Measurements from ENCODE around the gene FLNB.

The FLNB gene

DNA sequence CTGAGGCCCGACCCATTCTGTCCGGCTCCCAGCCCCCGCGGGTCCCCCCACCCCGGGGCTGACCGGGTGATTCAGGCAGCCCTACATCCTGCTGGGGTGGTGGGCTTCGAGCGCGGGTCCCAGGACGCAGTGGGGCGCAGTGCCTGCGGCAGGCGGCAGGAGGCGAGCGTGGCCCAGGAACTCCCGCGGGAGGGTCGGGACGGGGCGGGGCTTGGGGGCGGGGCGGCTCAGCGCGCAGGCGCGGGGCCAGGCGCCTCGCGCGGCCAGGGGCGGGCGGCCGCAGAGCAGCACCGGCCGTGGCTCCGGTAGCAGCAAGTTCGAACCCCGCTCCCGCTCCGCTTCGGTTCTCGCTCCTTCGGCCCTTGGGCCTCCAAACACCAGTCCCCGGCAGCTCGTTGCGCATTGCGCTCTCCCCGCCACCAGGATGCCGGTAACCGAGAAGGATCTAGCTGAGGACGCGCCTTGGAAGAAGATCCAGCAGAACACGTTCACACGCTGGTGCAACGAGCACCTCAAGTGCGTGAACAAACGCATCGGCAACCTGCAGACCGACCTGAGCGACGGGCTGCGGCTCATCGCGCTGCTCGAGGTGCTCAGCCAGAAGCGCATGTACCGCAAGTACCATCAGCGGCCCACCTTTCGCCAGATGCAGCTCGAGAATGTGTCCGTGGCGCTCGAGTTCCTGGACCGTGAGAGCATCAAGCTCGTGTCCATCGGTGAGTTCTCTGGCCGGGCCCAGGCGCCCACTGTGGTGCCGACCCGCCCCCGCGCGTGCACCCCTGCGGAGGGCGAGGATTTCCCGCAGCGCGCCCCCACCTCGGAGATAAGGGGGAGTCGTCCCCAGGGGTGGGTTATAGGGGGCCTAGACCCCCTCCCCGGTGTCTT is at the start of gene FLNB:
TSS of gene FLNB (plus strand) at position 282 of the 885 bp plus-strand sequence. CDS start at position 425, 143 bp downstream.
- peak within 1 kb of the TSS; percentile 98 for H3K4me3 ChIP-seq (ENCODE audit: low read depth, low read length)

GRCh38 chr3:57958642-57959422 is 49.4 kb upstream of the FLNB start:
- H3K4me3 ChIP-seq (ENCODE audit: low read depth, low read length): no peak overlapping the region

- H3K4me3 ChIP-seq (ENCODE audit: low read depth, low read length): no peak overlapping the region
Measured at GRCh38 chr3:57959423-57960173, 48.6 kb upstream of the FLNB start.

GRCh38 chr3:57960174-57960505 is 48.1 kb upstream of the FLNB start:
- H3K4me3 ChIP-seq (ENCODE audit: low read depth, low read length): no peak overlapping the region

GRCh38 chr3:57961177-57961827 is 46.9 kb upstream of the FLNB start:
- H3K4me3 ChIP-seq (ENCODE audit: low read depth, low read length): no peak overlapping the region

DNA sequence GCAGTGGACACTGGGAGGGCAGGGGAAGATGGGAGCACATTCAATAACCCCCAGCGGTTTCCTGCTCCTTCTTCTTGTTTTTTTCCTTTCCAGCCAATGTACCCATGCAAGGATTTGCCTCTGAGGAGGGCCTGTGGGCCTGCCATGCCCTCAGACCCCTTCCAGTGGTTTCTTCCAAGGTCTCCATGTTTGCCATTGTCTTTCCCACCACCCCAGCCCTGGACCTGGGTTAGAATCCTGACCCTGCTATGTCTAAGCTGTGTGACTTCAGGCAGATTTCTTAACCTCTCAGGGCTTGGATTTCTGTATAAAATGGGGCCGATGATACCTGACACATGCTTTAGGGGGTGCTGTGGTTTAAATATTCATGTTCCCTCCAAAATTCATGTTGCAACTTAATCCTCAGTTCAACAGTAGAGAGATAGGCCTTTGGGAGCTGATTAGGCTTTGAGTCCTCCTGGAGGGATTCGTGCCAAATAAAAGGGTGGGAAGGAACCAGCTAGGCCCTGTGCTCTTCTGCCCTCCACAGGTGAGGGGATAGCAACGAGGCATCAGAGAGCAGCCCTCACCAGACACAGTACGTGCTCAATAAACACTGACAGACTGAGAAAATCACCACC is 46.3 kb upstream of the FLNB start:
- no peak overlapping the region for H3K4me3 ChIP-seq (ENCODE audit: low read depth, low read length)

DNA sequence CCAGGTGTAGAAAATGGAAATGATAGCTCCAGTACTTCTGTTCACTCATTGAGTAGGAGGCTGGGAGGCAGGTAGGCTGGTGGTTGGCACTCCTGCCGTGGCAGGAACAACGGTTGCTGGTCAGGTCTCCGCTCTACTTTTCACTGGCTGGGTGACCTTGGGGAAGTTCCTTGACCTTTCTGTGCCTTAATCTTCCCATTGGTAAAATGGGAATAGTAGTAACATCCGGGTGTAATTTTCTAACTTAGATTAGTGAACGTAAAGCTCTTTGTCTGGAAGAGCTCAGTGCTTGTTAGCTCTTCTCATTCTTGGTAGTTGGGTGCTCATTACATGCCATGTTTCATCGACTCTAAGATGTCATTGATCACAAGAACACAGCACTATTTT is 45.8 kb upstream of the FLNB start:
- no peak overlapping the region for H3K4me3 ChIP-seq (ENCODE audit: low read depth, low read length)

DNA sequence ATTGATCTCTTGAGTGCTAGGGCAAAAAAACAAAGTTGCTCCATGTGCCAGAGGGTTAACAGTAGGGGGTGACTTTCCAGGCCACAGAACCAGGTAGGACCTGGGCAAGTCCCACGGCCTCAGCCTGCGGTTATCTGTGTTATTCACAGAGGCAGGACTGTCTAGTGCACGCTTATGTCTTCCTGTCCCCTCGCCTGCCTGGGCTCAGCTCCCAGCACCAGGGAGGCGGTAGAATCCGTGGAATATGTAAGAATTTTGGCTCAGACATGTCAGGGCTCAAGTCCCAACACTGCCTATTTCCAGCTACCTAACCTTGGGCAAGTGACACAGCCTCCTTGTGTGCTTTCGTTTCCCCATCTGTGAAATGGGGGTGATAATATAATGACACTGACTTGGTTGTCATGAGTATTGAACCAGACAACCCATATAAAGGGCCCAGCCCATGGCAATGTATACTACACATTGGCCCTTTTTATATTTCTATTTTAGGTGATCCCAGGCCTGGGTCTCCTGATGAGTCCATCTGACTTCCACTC is 44.3 kb upstream of the FLNB start:
- no peak overlapping the region for H3K4me3 ChIP-seq (ENCODE audit: low read depth, low read length)

- no peak overlapping the region for H3K4me3 ChIP-seq (ENCODE audit: low read depth, low read length)
Measured at GRCh38 chr3:57966829-57967228, 41.4 kb upstream of the FLNB start.

GRCh38 chr3:57967590-57967989 is 40.6 kb upstream of the FLNB start:
- H3K4me3 ChIP-seq (ENCODE audit: low read depth, low read length): no peak overlapping the region

- no peak overlapping the region for H3K4me3 ChIP-seq (ENCODE audit: low read depth, low read length)
Measured at GRCh38 chr3:57968501-57968900, 39.7 kb upstream of the FLNB start.

DNA sequence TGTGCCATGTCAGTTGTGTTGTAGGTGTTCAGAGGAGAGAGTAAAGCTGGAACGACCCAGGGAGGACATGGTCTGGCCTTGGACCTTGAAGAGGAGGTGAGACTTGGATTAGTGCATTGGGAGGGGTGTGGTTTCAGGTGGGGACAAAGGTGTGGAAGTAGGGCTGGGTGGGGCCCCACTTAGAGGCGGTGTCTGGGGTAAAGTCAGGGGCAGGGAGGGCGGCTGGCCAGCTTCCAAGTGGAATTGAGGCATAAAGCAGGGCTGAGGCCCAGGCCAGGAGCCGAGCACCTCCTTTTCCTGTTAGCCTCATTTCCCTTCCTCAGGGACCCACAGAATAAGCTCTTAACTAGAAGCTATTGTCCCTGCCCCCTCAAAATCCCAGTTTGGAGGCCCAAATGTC is 36.2 kb upstream of the FLNB start:
- H3K4me3 ChIP-seq (ENCODE audit: low read depth, low read length): no peak overlapping the region

DNA sequence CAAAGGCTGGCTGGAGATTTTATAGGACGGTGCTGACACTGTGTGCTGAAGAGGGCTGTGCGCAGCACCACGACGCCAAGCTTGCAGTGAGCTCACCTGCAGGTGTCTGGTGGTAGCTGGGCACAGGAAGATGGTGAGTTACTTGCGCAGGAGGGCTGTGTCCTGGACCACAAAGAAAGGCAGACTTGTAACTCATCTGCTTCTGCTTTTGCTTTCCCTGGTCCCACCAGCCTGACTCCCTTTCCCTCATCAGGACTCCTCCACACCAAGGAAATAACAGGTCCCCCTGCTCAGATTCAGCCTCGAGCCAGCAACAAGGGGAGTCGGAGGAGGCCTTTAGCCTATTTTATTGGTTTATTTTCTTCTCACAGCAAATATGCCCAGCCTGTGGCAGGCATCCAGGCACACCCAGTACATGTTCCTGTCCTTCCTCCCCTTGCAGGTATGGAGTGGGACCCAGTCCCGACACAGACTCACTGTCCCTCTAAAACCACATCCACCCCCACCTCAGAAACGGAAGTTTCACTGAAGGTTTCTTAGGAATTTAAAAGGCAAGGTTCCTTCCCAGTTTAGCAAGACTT is 35.6 kb upstream of the FLNB start:
- no peak overlapping the region for H3K4me3 ChIP-seq (ENCODE audit: low read depth, low read length)

DNA sequence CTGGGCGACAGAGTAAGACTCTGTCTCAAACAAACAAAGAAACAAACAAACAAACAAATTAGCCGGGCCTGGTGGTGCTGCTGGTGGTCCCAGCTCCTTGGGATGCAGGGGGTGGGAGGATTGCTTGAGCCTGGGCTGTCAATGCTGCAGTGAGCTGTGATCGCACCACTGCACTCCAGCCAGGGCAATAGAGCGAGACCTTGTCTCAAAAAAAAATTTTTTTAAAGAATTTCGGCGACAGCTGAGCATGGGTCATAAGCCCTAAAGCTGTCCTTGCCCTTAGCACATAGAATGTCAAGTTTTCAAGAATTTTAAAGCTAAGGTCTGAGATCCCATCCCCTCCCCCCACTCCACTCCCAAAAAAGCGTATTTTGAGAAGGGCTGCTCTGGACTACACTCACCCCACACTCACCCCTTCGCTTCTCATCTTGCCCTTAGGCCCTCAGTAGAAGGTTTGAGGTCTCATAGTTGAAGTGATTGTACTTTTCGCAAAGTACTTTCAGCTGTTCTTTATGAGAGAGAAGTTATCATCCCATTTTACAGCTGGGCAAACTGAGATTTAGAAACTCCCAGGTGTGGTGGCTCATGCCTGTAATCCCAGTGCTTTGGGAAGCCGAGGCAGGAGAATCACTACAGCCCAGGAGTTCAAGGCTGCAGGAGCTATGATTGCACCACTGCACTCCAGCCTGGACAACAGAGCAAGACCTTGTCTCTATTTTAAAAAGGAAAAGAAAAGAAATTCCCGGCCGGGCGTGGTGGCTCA is 34.3 kb upstream of the FLNB start:
- no peak overlapping the region for H3K4me3 ChIP-seq (ENCODE audit: low read depth, low read length)

DNA sequence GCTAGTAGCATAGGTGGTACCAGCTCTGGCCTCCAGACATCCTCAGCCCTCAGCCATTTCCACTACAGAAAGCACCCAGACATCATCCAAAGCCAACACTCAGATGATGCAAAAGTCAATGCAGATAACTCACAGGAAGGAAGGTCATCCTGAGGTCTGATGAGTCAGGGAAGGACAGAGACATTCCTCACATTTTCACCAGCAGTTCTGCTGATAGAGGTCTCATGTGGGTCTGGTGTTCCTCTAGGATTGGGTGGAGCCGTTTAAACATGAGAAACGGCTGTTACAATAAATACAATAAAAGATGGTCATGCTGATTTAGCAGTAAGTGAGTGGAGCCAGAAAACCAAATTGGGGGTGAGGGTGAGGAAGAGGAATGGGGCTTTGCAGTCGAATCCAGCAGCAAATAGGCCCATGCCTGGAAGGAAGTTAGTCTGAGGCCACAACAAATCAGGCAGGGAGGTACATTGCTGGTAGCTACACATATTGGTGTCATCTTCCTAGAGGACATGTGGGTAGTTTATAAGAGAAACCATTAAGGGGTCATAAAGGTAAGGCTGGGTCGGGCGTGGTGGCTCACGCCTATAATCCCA is 33.3 kb upstream of the FLNB start:
- no peak overlapping the region for H3K4me3 ChIP-seq (ENCODE audit: low read depth, low read length)

DNA sequence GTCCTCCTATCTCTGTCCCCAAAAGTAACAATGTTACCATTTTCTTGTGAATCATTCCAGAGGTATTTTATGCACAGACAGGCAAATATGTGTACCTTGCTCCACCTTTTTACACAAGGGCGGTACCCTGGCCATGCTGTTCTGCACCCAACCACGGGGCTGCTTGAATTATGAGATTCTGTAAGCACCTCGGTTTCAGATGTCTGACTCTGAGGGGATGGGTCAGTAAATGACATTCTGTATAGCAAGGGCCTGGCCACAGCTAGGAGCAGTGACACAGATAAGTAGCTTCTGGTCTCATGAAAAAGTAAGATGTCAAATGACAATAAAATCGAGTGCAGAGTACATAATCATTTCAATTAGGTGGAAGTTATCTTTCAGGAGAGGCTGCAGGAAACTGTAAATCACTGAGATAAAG is 30.4 kb upstream of the FLNB start:
- H3K4me3 ChIP-seq (ENCODE audit: low read depth, low read length): no peak overlapping the region

DNA sequence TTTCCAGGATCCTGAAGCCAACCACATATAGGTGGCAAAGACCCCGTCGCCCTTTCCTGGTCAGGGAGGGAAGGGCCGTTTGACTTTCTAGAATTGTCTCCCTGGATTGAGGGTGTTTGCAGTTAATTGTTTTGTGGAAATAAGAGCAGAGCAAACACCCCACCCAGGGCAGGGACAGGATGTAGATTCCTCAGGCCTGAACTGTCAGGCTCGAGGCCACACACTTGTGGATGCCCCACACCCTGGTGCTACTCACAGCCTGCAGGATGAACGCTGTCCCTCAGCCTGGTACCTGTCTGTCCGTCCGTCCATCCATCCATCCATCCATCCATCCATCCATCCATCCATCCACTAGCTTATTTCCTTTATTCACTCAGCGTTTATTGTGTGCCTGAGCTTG is 29.9 kb upstream of the FLNB start:
- H3K4me3 ChIP-seq (ENCODE audit: low read depth, low read length): no peak overlapping the region

DNA sequence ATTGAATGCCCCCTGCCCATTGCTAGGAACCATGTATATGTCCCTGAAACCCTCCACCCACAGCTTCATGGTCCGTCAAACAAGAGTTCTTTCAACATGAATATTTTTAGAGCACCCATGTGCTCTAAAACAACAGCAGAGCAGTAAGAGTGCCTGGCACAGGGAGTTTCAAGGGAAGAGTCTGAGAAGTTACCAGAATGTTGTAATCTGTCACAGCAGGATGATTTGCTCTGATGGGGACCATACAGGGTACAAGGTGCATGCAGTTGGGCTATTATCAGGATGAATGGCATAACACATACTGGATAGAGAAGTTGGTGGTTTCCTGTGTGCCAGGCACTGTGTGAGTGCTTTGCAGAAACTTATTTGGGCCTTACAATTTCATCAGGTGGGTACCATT is 27.8 kb upstream of the FLNB start:
- no peak overlapping the region for H3K4me3 ChIP-seq (ENCODE audit: low read depth, low read length)

All from iPS-11a (cell line).